GF-D8 (cell line): ENCODE data around the gene FAM149B1.
A peak's percentile ranks its signal among the peaks of the same experiment; 100 is the strongest.
"Not testable (repeated sequence)": the region's sequence is repeated elsewhere in the genome, so short reads cannot be mapped to it uniquely, and the experiment has no call there.

ENCODE experiments used
- DNase-seq: peaks from one replicate; lab custom pipeline; 2025; lab: John Stamatoyannopoulos, UW

FAM149B1 gene

GRCh38 chr10:73233883-73234282, 66.0 kb downstream of the FAM149B1 start:
- no peak for DNase-seq

GRCh38 chr10:73234695-73235094, 66.8 kb downstream of the FAM149B1 start:
- no peak for DNase-seq

DNA sequence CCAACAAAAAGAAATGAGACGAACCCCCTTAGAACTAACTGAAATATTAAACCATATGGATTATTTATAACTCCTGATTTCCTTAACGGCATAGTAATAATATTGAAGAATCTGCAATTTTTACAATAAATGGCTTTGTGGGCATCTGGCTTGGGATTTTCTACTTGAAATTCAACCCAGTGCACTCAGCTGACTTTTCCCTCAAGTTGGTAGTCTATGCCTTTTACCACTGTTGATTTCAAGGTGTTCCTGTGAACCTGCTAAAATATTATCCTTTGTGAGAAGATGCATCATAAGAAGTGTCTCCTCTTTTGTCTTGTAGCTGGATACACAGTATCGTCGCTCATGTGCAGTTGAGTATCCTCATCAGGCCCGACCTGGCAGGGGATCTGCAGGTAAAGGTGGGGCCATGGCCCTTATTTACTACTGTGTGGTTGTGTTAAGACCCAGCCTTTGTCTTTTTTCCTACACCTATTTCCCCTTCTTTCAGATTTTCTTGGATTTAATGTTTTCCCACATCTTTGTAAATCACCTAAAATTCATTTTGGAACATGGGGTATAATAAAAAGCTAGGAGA, 71.2 kb downstream of the FAM149B1 start:
- no peak for DNase-seq

GRCh38 chr10:73239908-73240307, 72.0 kb downstream of the FAM149B1 start:
- DNase-seq, result no peak

DNA sequence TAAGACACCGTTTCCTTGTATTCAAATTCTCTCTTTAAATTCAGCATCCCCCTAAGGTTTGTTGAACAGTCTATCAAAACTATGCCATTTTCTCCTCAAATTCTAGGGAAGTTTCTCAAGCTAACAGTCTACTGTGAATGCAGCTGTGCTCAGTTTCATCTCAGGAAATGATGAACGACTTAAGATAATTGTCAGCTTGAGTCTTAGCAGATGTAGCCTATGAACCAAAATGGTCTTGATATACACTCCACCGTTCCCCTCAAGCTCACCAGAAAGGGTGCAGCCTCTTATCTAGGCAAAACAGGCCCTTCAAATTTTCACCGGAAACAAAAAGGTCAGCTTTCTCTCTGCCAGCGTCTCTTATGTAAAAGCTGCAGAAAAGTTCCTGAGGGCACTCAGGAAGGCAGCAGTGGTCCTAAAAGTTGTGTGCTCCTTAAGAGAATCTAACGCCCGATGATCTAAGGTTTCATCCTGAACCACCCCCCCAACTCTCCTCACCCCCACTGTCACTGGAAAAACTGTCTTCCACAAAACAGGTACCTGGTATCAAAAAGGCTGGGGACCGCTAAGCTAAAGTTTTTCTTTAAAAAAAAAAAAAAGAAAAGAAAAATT, 77.1 kb downstream of the FAM149B1 start:
- DNase-seq, result peak; percentile 53

GRCh38 chr10:73246322-73246645, 78.4 kb downstream of the FAM149B1 start:
- DNase-seq, result no peak

- peak; percentile 90 for DNase-seq
Observed at GRCh38 chr10:73246646-73247508, 79.0 kb downstream of the FAM149B1 start, which contains the start of gene DNAJC9. TSS of gene DNAJC9 (minus strand) at chr10:73247255. CDS start at chr10:73247189, 66 bp downstream.

DNA sequence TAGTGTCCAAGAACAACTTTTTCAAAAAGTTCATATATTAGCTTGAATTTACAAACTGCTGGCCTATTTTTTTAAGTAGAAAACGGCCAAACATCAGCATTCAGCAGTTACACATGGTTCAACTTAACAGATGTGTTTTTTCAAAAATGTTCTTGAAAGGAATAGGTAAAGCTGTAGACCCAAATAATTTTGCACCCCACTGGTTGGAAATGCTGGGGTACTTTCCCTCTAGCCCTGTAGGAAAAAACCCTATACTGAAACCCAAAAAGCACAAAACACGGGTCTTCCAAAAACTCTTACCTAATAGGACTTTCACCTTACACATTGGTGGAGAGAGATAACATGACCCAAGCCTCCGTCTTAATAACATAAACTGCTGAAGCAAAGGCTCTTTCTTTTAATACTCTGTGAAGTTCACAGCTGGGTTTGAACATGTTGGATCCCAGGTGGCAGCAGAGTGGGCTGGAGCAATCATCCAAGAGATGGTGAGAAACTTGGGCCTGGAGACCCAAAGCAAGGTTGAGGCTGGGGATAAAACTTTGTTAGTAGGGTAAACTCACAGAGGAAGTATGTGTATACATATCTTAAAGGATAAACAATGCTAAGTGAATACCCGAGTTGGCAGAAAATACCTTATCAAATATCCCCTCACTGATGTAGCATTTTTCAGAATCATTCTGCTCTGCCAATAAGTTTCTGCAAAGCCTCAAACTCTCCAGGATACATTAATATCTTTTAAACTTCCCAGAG, 79.8 kb downstream of the FAM149B1 start:
- no peak for DNase-seq

- no peak for DNase-seq
Observed at GRCh38 chr10:73248259-73248724, 80.4 kb downstream of the FAM149B1 start.

DNA sequence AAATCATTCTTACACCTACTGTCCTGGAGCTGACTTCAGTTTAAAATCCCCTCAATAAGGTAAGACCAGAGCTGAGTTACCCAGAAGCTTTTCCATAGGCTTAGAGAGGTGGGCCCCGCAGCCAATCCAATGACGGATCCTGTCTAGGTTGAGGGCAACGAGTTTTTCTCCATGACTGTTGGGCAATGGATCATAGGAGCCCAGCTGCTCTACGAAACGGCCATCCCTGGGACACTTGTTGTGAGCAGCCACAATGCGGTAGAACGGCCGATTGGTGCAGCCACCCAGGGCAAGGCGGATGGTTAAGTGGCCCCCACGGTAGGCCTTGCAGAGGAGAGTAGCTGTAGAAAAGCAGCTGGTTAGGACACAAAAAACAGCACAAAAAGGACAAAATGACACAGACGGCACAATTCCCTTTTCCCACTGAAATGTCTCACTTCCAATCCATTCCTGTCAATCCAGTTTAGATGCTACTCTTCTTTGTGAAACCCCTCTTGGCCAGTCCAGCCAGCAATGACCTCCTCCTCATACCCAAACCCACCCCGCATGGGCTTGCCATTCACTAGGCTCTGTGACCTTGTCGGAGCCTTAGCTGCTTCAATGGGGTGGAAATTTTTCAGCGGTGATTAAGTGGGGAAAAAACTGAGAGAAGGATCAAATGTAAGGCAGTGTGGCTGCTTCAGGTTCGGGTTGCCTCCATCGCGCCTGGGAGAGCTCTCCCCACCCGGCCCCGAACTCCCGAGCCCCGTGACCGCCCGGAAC, 83.9 kb downstream of the FAM149B1 start:
- peak; percentile 15 for DNase-seq

DNA sequence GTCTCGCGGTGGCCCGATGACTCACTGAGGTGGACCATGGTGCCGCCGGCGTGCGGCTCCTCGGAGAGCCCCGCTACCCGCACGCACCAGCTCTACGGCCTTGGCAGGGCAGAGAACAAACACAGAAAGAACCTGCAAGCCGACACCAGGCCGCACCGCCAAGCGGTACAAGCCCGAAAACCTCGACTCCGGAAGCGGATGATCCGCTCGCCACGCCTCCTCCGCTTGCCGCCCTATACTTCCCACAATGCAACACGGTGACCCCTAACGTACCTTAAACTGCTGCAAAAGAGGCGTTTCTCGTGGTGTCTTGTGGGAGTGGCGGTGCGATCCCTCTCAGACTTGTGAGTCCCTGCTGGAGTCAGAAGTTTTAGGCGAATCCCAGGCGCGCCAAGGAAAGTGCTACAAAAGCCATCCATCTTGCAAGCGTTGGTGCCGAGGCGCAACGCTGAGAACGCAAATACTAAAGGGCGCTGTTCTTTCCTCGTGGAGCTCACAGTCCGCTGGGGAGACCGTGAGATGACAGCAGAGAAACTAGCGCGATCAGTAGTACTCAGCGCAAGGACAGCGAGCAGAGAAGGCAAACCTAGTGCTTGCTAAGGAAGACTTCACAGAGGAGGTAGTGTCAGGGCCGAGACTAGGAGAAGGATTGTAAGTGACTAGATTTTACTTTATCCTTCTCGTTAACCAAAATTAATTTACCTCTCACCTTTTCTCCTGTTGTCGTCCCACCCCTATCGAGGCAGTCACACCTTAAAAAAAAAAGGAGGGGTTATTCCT, 84.7 kb downstream of the FAM149B1 start, which contains the start of gene MRPS16:
Gene MRPS16 (minus strand): TSS at position 200 of the 780 bp plus-strand sequence. CDS start 162 bp downstream, at position 38.
- peak; percentile 88 for DNase-seq

DNA sequence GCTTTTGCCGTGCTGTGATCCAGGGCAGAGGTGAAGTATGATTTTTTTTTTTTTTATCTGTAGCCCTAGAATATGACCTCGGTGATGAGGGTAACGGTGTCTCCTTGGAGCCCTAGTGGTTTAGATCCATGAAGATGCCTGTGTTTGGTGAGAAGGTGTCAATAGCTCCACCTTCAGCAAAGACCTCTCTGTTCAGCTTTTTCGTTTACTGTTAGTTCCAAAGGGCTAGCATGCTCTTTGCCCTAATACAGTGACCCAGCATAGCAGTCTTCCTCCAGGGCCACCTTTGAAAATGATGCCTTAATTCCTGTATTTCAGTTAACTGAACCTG, 85.3 kb downstream of the FAM149B1 start:
- DNase-seq, result no peak

DNA sequence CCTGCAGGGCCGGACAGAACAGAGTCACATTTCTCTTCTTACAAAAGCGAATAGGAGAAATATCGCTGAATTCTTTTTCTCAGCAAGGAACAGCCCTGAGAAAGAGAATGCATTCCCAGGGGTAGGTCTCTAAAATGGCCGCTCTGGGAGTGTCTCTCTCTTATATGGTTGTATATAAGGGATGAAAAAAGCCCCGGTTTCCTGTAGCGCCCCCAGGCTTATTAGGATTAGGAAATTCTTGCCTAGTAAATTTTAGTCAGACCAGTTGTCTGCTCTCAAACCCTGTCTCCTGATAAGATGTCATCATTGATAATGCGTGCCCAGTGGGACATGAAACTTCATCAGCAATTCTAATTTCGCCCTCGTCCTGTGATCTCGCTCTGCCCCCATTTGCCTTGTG, 90.7 kb downstream of the FAM149B1 start:
- not testable (repeated sequence) for DNase-seq

DNA sequence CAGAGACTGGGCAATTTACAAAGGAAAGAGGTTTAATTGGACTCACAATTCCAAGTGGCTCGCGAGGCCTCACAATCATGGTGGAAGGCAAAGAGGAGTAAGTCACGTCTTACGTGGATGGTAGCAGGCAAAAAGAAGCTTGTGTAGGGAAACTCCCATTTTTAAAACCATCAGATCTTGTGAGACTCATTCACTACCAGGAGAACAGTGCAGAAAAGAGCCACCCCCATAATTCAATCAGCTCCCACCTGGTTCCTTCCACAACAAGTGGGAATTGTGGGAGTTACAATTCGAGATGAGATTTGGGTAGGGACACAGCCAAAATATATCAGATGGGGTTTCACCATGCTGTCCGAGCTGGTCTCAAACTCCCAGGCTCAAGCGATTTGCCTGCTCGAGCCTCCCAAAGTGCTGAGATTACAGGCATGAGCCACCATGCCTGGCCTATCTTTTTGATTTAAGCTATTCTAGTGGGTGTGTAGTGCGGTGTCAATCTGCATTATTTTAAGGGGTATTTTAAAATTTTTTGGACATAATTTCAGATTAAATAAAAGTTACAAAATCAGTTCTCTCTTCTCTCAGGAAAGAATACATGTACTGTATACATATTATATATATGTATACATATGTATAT, 93.6 kb downstream of the FAM149B1 start:
- no peak for DNase-seq

DNA sequence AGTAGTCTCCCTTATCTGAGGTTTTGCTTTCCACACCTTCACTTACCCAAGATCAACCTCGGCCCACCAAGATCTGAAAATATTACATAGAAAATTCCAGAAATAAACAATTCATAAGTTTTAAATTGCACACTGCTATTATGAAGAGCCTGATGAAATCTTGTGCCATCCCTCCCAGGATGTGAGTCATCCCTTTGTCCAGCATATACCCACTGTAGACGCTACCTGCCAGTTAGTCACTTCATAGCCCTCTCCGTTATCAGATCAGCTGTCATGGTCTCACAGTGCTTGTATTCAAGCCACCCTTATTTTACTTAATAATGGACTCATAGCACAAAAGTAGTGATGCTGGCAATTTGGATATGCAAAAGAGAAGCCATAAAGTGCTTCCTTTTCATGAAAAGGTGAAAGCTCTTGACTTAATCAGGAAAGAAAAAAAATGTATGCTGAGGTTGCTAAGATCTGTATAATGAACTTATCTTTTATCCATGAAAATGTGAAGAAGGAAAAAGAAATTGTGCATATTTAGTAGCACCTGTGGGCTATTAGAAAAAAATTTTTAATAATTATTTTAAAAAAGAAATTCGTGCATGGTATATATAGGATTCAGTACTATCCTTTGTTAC, 94.3 kb downstream of the FAM149B1 start:
- peak; percentile 25 for DNase-seq

GRCh38 chr10:73262880-73263555, 95.1 kb downstream of the FAM149B1 start:
- no peak for DNase-seq

GRCh38 chr10:73263693-73264347, 95.9 kb downstream of the FAM149B1 start:
- no peak for DNase-seq

- DNase-seq, result no peak
Observed at GRCh38 chr10:73264423-73264822, 96.5 kb downstream of the FAM149B1 start.

DNA sequence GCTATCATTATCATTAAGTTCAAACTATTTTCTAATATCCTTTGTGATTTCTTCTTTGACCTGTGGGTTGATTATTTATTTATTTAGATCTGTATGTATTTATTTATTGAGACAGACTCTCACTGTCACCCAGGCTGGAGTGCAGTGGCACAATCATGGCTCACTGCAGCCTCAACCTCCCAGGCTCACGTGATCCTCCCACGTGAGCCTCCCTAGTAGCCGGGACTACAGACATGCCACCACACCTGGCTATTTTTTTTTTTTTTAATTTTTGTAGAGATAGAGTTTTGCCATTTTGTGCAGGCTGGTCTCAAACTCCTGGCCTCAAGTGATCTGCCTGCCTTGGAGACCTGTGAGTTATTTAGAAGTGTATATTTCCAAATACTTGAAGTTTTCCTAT, 113.2 kb downstream of the FAM149B1 start:
- no peak for DNase-seq
